CD14-positive monocyte (primary cell): Measurements from ENCODE around the gene ITPKB. TPM values are rescaled to one million over a fixed set of nuclear protein-coding genes. Genes with fewer than 3 reads are reported as not detected.

ENCODE experiments used
- DNase-seq, 3 donors: peaks; one replicate each; pipeline ENCODE4 v3.0.0-alpha.2; 2011 to 2022
- H2AFZ ChIP-seq: 2 replicates; pipeline ENCODE4 v1.6.0; 2012; ENCODE audit warnings: mild to moderate bottlenecking, low read depth, low read length, inconsistent platforms; ENCODE audit not compliant: insufficient read depth, poor library complexity, severe bottlenecking
- H3K27ac ChIP-seq, 2 donors: 1 replicate in 1 of 2; 2 replicates in 1 of 2; pipeline ENCODE4 v1.5.1; 2012 to 2013; ENCODE audit warnings: low read length in 2 of 2, control low read depth in 1 of 2, inconsistent platforms in 1 of 2, low read depth in 1 of 2, mild to moderate bottlenecking in 1 of 2
- H3K27me3 ChIP-seq, 2 donors: one replicate each; pipeline versions ENCODE4 v1.6.0 to v1.6.1; 2011 to 2013; ENCODE audit warnings: low read length in 2 of 2; ENCODE audit not compliant: control insufficient read depth in 2 of 2, insufficient read depth in 2 of 2
- H3K36me3 ChIP-seq, 2 donors: replicated peaks in 1 of 2; 1 replicate in 1 of 2; 2 replicates in 1 of 2; pipeline versions ENCODE4 v1.5.1 to v1.6.1; 2012 to 2013; ENCODE audit warnings: low read length in 2 of 2, control low read depth in 1 of 2, inconsistent platforms in 1 of 2, mild to moderate bottlenecking in 1 of 2; ENCODE audit not compliant: insufficient read depth in 2 of 2, control insufficient read depth in 1 of 2
- H3K4me1 ChIP-seq, 2 donors: 1 replicate in 1 of 2; 2 replicates in 1 of 2; pipeline versions ENCODE4 v1.5.1 to v1.6.1; 2012 to 2013; ENCODE audit warnings: low read length in 2 of 2, control low read depth in 1 of 2, inconsistent platforms in 1 of 2, mild to moderate bottlenecking in 1 of 2, moderate library complexity in 1 of 2; ENCODE audit not compliant: insufficient read depth in 2 of 2, control insufficient read depth in 1 of 2
- H3K4me2 ChIP-seq: replicated peaks from 2 replicates; pipeline ENCODE3; 2012; ENCODE audit warnings: low read length, moderate library complexity, mild to moderate bottlenecking; ENCODE audit not compliant: poor library complexity, severe bottlenecking; ENCODE audit errors: extremely low read depth
- H3K4me3 ChIP-seq, 3 experiments: fragments of 200-600 bp in 1 of 3; sonication (generic) in 1 of 3; replicated peaks in 1 of 3; 1 replicate in 2 of 3; 2 replicates in 1 of 3; pipeline ENCODE4 v1.5.1; 2011 to 2013; ENCODE audit warnings: low read length in 3 of 3, mild to moderate bottlenecking in 3 of 3, control low read depth in 2 of 3, low read depth in 2 of 3, inconsistent platforms in 1 of 3, moderate library complexity in 1 of 3
- H3K79me2 ChIP-seq: 2 replicates; pipeline ENCODE4 v1.6.0; 2012; ENCODE audit warnings: mild to moderate bottlenecking, control low read depth, inconsistent platforms, low read length, moderate library complexity; ENCODE audit not compliant: insufficient read depth
- H3K9ac ChIP-seq: 2 replicates; pipeline ENCODE4 v1.6.0; 2017; ENCODE audit warnings: low read length, mild to moderate bottlenecking; ENCODE audit not compliant: insufficient read depth, poor library complexity, severe bottlenecking
- H3K9me3 ChIP-seq, 2 donors: replicated peaks in 1 of 2; 1 replicate in 1 of 2; 2 replicates in 1 of 2; pipeline versions ENCODE4 v1.5.1 to v1.6.1; 2012 to 2013; ENCODE audit warnings: low read length in 2 of 2, control low read depth in 1 of 2; ENCODE audit not compliant: control insufficient read depth in 1 of 2, insufficient read depth in 1 of 2
- H4K20me1 ChIP-seq: 2 replicates; pipeline ENCODE4 v1.6.0; 2012; ENCODE audit warnings: mild to moderate bottlenecking, low read length, control low read depth, moderate library complexity; ENCODE audit not compliant: insufficient read depth
- H3K27ac Mint-ChIP-seq, 7 donors: one replicate each; pipeline ENCODE4 v1.8.0; 2020; ENCODE audit warnings: mild to moderate bottlenecking in 7 of 7, mixed read lengths in 7 of 7, moderate library complexity in 6 of 7, inconsistent platforms in 2 of 7
- H3K27me3 Mint-ChIP-seq, 3 donors: one replicate each; pipeline ENCODE4 v1.8.0; 2021 to 2022; ENCODE audit warnings: low read depth in 3 of 3, mild to moderate bottlenecking in 3 of 3, mixed read lengths in 3 of 3, moderate library complexity in 3 of 3, inconsistent platforms in 1 of 3
- H3K36me3 Mint-ChIP-seq, 2 donors: one replicate each; pipeline ENCODE4 v1.8.0; 2020; ENCODE audit warnings: mixed read lengths in 2 of 2, inconsistent platforms in 1 of 2, mild to moderate bottlenecking in 1 of 2
- H3K4me1 Mint-ChIP-seq: one replicate; pipeline ENCODE4 v1.8.0; 2020; ENCODE audit warnings: mild to moderate bottlenecking, mixed read lengths
- H3K4me3 Mint-ChIP-seq, 2 donors: one replicate each; pipeline ENCODE4 v1.8.0; 2020; ENCODE audit warnings: mild to moderate bottlenecking in 2 of 2, mixed read lengths in 2 of 2, moderate library complexity in 1 of 2
- H3K9me3 Mint-ChIP-seq, 7 donors: one replicate each; pipeline ENCODE4 v1.8.0; 2020 to 2022; ENCODE audit warnings: mixed read lengths in 7 of 7, mild to moderate bottlenecking in 6 of 7, moderate library complexity in 6 of 7, inconsistent platforms in 2 of 7
- WGBS: methylation state at CpG from one replicate; pipeline ENCODE4 v1.1.5; 2013; ENCODE audit warnings: missing lambda C conversion rate; ENCODE audit not compliant: insufficient coverage; 5-methylcytosine and 5-hydroxymethylcytosine counted together
- intact Hi-C, 2 donors: fragments of 100-400 bp; cut with micrococcal nuclease; formaldehyde crosslinking; loops; one replicate each; pipeline versions ENCODE4 v1.15.0 to v1.15.1; 2023
- polyA plus RNA-seq, 3 donors: library from polyadenylated mRNA; depleted of rRNA in 1 of 3; unstranded in 2 of 3; stranded (reverse) in 1 of 3; fragments of 300-500 nt in 2 of 3; fragments of >200 nt in 1 of 3; fragmentation: Illumina TruSeq in 2 of 3; gene quantifications; 1 replicate in 2 of 3; 2 replicates in 1 of 3; pipeline ENCODE4 v1.2.3, GENCODE V29; 2012 to 2021
- TF ChIP-seq, protein P1 (sequence below): fragments of 200-600 bp; IDR thresholded peaks from one replicate; pipeline ENCODE4 v1.8.0; 2022; ENCODE audit warnings: antibody characterized with exemption, mild to moderate bottlenecking

ITPKB gene
- polyA plus RNA-seq, 3 donors = 7.3 to 14.4 (median 10.2) TPM

DNA sequence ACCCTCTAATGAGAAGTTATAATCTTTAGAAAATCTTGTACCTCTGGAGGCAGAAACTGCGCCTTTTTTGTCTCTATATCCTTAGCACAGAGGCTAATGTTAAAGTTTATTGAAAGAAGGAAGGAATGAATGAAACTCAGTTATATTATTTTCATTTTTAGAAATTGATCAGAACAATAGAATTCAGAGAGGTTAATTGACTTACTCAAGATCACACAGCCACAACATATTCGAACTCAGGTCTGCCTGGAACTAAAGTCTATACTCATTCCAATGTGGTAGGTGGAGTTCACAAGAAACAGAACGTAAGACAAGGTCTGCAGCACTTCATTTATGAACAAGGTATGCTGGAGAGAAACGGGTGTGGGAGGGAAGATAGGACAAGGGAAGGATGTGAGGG, 23.0 kb upstream of the ITPKB start:
- no peak overlapping the region for H3K4me3 ChIP-seq
- intact Hi-C loops = no loop called here
- no peaks in the 10 kb centered on the region for H3K9me3 ChIP-seq
- H4K20me1 ChIP-seq = no peaks in the 10 kb centered on the region
- H2AFZ ChIP-seq = no peak overlapping the region
- peaks cover 0 to 3% (median 0%) of the 10 kb centered on the region in 7 donors for H3K9me3 Mint-ChIP-seq
- H3K4me3 Mint-ChIP-seq = no peak overlapping the region
- H3K27me3 Mint-ChIP-seq = peaks cover 2 to 15% (median 5%) of the 10 kb centered on the region in 3 donors
- H3K4me2 ChIP-seq = no peak overlapping the region
- H3K4me1 Mint-ChIP-seq = no peaks in the 10 kb centered on the region
- no peaks in the 10 kb centered on the region for H3K36me3 Mint-ChIP-seq
- no peaks in the 10 kb centered on the region for H3K36me3 ChIP-seq
- H3K27ac ChIP-seq = no peak overlapping the region
- DNase-seq = no peak
- no peak overlapping the region for H3K9ac ChIP-seq
- H3K27ac Mint-ChIP-seq = no peak overlapping the region
- no peaks in the 10 kb centered on the region for H3K79me2 ChIP-seq
- H3K4me1 ChIP-seq = no peaks in the 10 kb centered on the region
- TF ChIP-seq, protein P1, sequence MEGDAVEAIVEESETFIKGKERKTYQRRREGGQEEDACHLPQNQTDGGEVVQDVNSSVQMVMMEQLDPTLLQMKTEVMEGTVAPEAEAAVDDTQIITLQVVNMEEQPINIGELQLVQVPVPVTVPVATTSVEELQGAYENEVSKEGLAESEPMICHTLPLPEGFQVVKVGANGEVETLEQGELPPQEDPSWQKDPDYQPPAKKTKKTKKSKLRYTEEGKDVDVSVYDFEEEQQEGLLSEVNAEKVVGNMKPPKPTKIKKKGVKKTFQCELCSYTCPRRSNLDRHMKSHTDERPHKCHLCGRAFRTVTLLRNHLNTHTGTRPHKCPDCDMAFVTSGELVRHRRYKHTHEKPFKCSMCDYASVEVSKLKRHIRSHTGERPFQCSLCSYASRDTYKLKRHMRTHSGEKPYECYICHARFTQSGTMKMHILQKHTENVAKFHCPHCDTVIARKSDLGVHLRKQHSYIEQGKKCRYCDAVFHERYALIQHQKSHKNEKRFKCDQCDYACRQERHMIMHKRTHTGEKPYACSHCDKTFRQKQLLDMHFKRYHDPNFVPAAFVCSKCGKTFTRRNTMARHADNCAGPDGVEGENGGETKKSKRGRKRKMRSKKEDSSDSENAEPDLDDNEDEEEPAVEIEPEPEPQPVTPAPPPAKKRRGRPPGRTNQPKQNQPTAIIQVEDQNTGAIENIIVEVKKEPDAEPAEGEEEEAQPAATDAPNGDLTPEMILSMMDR = no peak
- H3K27me3 ChIP-seq = no peaks in the 10 kb centered on the region
- 96% methylated on average over 2 of the region's 4 CpGs for WGBS

DNA sequence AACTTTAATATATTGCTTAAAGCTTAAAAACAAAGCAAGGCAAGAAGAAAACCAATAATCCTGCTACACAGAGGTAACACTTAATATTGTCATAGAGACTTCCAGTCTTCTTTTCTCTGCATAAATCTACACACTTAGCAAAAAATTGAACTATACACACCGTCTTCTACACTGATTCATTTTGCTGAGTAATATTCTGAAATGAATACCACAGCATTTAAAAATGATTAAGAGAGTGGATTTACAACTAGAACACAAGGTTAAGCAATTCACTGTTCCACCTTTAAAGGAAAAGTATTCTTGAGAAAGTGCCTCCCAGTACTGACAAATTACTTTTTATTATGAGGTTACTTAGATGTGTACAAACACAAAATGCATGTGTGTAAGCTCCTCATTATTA, 22.2 kb upstream of the ITPKB start:
- H3K36me3 Mint-ChIP-seq = no peaks in the 10 kb centered on the region
- Histone ChIP-seq H3K9me3 (no peaks in the 10 kb centered on the region), H3K27ac (no peak overlapping the region), H3K4me2 (no peak overlapping the region), H3K4me1 (no peaks in the 10 kb centered on the region), H3K36me3 (no peaks in the 10 kb centered on the region), H4K20me1 (no peaks in the 10 kb centered on the region), H3K79me2 (no peaks in the 10 kb centered on the region), H3K4me3 (no peak overlapping the region), H2AFZ (no peak overlapping the region), H3K27me3 (no peaks in the 10 kb centered on the region), H3K9ac (no peak overlapping the region)
- no peak overlapping the region for H3K4me3 Mint-ChIP-seq
- TF ChIP-seq, protein P1 = no peak
- H3K27me3 Mint-ChIP-seq = peaks cover 2 to 15% (median 5%) of the 10 kb centered on the region in 3 donors
- intact Hi-C loops = no loop called here
- H3K27ac Mint-ChIP-seq = no peak overlapping the region
- DNase-seq = no peak
- no CpG with 5 or more reads among the region's 1 CpG for WGBS
- H3K9me3 Mint-ChIP-seq = peaks cover 0 to 3% (median 0%) of the 10 kb centered on the region in 7 donors
- H3K4me1 Mint-ChIP-seq = no peaks in the 10 kb centered on the region
